ACHN (cell line): ENCODE measurements around the gene ZC2HC1C.
A peak's percentile ranks its signal among the peaks of the same experiment; 100 is the strongest.
"Not testable (repeated sequence)": the region's sequence is repeated elsewhere in the genome, so short reads cannot be mapped to it uniquely, and the experiment has no call there.

Experiments used
- DNase-seq: peaks from one replicate; pipeline ENCODE4 v3.0.0-alpha.2; 2015
- in situ Hi-C: cut with HindIII; loops from 2 replicates; pipeline ENCODE4 v1.10.0; 2017; ENCODE audit warnings: low sequenced_read_pairs, low pct_ligation_motif_present, low pct_unique_long_range_greater_than_20kb

The ZC2HC1C gene

DNA sequence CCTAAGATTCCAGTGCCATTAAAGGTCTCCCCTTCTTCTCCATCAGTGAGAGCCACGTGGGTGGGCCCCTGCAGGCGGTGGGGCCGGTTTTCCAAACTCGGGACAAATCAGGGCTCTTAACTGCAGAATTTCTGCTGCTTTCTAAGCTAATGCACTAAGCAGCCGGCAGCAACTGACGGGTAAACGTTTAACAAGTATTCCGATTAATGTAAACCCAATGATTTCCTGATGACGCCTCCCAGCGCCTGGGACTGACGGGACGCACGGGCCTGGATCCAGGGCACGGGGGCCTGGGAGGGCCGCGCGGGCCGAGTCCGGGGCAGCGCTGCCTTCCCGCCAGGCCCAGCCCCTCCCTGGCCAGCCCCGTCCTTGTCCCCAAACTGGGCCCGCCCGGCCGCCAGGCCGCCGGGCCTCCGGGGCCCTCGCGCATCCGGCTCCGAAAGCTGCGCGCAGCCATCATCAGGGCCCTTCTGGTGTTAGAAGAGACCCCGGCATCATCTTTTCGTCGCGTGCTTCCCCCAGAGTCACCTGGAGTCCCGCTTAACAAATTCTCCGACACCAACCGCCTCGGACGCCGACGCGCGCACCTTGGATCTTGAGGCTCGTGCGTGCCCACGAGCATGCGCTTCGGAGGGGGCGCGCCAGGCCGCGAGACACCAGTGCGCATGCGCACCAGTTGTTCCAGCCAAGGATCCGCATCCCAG, 18.4 kb upstream of the ZC2HC1C start, which contains the start of gene MLH3:
Gene MLH3 (minus strand): TSS at position 616 of the 704 bp plus-strand sequence. CDS start 1,812 bp downstream, outside the sequence.
- peak; percentile 85 for DNase-seq
- in situ Hi-C loops = no loop called here

DNA sequence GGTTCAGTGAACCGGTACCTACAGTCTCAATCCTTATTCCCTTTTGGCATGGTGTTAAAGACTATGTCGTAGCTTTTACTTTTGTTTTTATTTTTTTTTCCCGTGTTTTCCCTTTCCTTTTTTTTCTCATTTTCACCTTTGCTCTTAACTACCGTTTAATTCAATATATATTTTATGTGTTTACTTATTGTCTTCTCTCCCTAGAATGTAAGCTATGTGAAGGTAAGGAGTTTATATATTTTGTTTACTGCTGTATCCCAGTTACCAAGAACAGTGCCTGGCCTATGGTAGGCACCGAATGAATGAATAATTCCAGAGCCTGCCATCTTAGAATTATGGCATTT, 17.9 kb upstream of the ZC2HC1C start:
- in situ Hi-C loops = no loop called here
- no peak for DNase-seq

DNA sequence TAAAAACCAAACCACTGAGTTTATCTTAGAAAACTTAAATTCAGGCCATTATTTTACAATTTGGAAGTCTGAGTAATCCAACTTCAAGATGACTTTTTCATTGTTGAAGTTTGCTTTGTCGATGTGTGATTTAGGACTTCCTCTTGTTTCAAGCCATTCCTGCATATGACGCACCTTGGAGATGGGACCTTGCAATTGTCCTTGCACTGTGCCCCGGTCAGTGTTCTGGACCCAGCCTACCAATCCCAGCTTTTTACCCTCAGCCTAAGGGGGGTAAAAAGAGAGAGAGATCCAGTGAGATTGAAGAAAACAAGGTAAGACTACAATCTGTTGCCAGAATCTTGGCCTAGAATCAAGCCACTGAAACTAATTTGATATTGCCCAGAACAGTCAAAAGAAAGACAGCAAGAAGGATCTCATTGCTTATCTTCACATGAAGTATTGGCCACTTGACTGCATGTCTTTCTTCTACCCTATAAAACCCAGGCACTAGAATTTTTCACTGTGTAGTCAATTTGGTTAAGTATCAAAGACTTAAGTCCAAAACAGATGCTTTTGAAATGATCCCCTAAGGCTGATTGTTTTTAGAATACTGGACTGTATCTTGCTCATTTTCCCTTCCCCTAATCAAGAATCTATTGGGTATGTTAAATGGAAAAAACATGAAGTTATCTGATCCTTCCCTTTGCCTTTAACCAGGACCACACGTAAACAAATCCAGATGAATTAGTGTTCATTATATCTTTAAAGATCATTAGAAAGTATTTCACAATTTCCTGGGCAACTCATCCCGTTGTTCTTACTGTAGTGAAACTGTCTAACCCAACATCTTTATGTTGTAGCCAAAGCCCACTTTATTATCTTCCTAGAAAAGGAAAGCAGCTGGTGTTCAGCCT, 15.8 kb upstream of the ZC2HC1C start:
- no peak for DNase-seq
- in situ Hi-C loops = no loop called here

DNA sequence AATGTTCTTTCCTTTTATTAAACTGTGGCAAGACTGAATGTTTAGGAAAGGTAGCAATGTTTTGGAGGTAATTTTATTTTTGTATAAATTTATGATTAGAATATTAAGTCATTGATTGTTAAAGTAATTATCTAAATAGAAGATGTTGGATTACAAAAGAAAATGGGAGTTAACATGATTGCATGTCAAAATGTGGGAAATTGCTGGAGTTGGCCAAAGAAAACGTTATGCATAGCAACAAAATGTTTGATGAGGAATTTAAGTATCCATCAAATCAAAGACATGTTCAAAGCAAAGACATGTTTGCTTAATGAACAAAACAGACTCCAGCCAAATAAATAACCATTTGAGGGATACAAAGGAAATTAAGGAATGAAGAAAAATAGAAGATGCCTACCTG, 15.0 kb upstream of the ZC2HC1C start:
- in situ Hi-C loops = no loop called here
- DNase-seq = no peak

DNA sequence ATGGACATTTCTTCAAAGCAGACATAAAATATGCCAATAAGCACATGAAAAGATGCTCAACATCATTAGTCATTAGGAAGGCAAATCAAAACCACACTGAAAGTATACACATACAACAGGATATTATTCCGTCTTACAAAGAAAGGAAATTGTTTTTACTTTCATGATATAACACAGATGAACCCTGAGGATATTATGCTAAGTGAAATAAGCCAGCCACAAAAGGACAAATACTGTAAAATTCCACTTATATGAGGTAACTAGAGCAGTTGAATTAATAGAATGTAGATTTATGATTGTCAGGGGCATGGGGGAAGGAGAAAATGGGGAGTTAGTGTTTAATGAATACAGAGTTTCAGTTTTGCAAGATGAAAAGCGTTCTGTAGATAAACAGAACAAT, 9.8 kb upstream of the ZC2HC1C start:
- in situ Hi-C loops = no loop called here
- no peak for DNase-seq

DNA sequence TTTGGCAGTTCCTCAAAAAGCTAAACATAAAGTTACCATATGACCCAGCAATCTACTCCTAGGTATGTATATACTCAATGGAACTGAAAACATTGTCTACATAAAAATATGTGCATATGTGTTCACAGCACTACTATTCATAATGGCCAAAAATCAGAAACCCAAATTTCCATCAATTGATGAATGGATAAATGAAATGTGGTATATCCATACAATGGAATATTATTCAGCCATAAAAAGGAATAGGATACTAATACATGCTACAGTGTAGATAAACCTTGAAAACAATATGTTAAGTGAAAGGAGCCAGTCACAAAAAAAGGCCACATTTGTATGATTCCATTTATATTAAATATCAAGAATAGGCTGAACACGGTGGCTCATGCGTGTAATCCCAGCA, 9.0 kb upstream of the ZC2HC1C start:
- in situ Hi-C loops = no loop called here
- DNase-seq = no peak

DNA sequence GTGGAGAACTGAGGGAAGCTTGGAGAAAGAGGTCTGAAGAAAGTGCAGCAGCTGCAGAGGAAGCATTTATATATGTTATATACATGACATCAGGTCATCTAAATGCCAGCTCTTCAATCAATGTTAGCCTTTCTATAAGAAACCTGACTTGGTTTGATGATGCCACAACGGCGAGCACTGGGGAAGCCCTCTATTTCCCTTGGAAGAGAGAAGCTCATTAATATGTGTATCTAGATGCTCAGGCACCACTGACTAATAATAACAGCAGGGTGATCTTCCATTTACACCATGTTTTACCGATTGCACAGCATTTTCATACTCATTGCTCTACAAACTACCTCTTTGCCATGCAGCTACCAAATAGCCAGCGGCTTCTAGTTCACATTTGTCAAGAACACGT, 6.4 kb upstream of the ZC2HC1C start:
- in situ Hi-C loops = no loop called here
- DNase-seq = no peak

DNA sequence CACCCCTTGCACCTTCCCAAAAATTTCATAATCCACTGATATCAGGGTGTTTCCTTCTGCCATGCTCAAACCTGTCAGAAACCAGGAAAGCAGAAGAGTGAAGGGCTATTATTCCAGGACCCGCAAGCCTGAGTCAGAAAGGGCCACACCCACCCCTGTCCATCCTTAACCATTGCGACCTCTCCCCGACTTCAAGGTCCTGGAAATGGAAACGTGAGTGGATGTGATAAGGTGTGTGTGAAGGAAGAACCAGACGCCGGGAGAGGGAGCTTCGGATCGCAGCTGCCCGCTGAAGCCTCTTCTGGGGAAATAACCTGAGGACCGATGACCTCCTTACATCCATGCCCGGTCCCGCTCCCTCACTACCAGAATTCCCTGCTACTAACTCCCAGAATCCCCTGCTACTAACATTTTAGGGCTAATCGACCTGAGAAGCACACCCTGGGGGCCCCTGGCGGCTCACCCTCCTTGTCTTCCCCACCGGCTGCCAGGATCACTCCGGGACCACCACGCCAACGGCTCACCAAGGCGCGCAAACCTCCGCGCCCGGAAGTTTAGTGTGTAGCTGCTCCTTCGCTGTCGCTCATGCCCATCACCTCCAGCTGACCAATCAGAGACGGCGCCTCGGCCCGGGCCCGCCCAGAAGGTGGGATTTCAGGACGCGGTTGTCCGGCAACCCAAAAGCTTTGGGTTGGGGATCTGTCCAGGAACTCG, 5.8 kb upstream of the ZC2HC1C start, which contains the start of gene ACYP1:
Gene ACYP1 (minus strand): TSS at position 534 of the 714 bp plus-strand sequence. CDS start 471 bp downstream, at position 63.
- peak; percentile 84 for DNase-seq
- in situ Hi-C loops = no loop called here

DNA sequence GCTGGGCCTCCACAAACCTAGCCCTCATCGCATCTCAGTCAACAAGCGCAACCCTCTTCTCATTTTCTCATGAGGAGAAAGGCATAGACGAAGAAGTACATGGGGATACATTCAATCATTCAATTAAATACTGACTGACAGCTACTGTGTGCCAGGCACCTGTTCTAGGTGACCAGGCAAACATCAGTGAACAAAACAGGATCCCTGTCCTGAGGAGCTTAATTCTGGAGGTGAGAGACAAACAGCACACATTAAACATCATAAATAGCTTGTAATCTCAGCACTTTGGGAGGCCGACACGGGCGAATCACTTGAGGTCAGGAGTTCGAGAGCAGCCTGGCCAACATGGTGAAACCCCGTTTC, 5.3 kb upstream of the ZC2HC1C start:
- DNase-seq = no peak
- in situ Hi-C loops = no loop called here

DNA sequence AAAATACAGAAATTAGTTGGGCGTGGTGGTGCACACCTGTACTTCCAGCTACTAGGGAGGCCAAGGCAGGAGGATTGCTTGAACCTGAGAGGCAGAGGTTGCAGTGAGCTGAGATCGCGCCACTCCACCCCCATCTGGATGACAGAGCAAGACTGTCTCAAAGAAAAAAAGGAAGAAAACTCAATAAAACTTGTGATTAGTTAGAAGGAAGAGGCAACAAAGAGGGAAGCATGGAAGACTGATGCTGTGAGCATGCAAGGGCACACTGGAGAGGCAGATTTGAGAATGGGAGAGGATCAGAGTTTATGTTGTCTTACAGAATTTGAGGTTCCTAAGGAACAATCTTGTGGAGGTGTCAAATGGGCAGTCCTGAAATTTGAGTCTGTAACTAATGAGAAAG, 2.8 kb upstream of the ZC2HC1C start:
- no peak for DNase-seq
- in situ Hi-C loops = no loop called here

DNA sequence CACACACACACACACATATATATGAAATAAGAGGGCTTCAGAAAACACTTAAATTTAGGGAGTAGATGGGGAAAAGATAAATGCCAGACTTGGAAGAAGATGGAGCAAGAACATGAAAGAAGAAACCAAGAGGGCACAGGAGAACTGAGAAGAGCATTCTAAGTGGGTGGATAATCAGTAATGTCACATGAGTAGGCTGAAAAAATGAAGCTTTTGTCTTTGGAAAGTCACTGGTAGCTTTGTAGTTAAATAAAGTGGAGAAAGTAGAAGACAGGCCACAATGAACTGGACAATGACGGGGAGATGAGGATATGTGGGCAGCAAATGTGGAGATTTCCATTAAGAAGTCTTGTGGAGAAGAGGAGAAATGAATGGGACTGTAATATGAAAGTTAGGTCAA, 2.2 kb upstream of the ZC2HC1C start:
- in situ Hi-C loops = no loop called here
- no peak for DNase-seq

DNA sequence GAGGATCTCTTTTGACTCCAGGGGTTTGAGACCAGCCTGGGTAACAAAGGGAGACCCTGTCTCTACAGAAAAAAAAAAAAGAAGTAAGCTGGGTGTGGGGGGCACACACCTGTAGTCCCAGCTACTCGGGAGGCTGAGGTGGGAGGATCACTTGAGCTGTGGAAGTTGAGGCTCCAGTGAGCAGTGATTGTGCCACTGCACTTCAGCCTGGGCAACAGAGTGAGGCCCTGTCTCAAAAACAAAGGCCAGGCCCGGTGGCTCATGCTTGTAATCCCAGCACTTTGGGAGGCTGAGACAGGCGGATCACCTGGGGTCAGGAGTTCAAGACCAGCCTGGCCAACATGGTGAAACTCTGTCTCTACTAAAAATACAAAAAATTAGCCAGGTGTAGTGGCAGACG, 1.7 kb upstream of the ZC2HC1C start:
- DNase-seq, in situ Hi-C loops: not testable (repeated sequence)

DNA sequence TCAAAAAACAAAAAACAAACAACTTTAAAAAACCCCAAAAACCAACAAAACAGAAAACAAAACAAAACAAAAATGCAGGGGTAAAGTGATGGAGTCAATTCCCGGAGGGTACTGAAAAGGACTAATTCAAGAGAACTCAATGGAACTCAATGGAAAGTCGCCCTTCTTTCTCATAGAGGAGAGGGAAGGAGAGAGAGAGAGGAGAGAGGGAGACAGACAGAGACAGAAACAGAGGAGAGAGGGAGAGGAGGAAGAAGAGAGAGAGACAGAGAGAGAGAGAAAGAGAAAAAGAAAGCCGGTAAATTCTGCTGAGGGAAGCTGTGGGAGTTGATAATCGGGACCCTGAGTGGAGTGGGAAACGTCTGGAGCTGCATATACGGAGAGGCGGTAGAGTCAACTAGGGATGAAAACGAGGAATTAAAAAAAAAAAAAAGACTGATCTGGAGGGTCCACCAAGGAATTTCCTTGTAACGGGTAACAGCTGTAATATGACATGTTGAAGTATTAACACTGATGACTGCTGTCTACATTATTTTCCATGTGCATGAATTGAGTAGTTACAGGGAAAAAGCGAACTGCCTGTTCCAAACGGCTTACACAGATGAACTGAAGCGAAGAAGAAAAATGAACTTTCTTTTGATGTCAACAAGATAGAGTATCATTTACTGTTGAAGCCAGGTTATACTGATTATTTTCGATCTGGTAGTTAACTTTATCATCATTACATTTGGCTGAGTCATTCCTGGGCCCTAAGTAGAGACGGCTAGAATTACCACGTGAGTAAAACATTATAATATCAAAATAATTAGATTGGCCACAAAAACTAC, 934 bp upstream of the ZC2HC1C start:
- DNase-seq = peak; percentile 16
- in situ Hi-C loops = no loop called here

DNA sequence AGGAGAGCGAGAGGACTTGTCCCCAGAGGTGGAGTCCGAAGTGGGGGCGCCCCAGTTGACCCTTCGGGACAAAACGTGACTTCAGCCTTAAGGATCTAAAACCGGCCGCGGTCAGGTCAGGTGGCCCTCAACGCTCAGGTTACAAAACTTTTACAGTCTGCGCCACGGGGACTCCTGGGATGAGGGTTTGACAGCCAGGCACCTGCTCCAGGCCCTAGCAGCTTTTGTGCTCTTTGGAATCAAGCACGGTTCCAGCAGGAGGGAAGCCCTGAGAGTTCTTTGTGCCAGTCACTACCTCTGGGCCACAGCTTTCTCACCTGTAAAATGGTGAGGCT, 337 bp downstream of the ZC2HC1C start:
- in situ Hi-C loops = no loop called here

DNA sequence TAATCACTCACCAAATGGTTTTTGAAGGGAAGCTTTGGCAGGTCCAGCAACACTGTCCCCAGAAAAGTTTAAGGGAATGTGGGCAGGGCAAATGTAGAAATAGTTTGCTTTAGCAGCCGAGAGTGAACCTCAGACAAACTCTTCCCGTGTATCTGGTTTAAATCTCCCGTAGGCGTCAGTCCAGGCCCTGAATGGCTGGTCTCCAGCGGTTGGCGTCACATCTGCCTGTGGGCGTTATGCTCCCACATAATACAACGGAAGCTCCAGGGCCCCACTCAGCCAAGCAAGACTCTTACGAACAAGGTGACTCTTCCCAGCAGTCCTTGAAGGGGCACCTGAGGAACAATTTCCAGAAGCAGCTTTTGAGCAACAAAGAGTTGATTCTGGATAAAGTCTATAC, 942 bp downstream of the ZC2HC1C start:
- DNase-seq = no peak
- in situ Hi-C loops = no loop called here

More for the DNA sequence above, 337 bp downstream of the ZC2HC1C start:
- no peak for DNase-seq

DNA sequence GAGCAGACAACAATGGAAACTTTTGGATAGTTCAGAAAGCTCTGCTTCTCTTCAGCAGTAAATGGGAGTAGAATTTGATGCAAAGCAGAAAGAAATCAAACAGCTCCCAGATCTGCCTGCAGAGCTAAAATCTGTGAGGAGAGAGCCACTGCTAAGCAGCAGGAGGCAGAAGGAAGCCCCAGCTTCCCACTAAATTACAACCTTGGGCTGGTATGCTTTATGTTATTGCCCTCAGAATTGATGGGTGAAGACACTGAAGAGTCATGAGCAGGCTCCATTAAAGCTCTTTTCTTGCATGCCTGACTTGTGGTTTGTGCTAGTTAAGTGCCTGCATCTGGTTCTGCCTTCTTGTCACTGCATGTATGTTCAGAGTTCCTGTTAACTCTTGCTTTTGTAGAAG, 8.4 kb downstream of the ZC2HC1C start:
- in situ Hi-C loops = no loop called here
- no peak for DNase-seq

DNA sequence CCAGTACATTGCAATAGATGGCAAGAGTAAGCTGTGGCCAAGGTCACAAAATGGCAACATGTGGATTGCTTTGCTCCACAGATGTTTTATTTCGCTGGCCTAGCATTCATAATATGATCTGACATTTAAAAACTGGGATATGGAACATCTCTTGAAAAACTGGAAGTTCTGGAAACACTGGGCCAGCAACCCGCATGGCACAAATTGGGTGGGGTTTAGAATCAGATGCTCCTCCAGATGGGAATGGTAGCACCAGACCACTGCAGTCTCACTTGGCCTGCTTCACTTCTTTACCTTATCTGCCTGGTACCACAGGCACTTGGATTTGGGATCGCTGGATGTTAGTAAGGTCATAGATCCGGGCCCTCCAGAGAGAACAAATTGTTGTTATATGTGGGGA, 10.1 kb downstream of the ZC2HC1C start:
- DNase-seq = no peak
- in situ Hi-C loops = no loop called here

DNA sequence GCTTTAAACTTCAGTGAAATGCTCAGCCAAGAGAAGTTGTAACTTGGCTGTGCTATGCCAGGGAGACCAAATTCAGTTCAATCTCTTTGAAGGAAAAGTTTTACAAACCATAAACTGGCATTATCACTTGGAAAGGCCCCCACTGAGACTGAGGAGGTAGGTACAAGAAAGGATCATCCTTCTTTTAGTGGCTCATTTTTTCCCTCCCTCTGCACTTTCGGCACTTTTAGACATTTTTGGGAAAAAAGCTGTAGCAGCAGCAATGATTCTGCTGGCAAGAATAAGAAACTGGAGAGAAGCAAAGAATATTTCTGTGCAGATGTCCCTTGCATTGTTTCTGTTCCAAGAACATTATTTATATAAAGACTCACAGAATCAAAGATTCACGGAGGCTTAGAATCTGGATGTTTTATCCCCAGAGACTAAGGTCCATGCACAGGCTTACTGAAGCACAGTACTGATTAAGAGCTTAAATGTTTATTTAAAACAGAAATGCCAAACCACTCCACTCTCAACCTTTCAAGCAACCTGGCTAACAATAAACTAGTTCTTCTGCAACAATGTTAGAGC, 12.3 kb downstream of the ZC2HC1C start:
- no peak for DNase-seq
- in situ Hi-C loops = no loop called here
